Measurements from ENCODE around the gene ATIC.

GRCh38 chr2:215397632-215398341 lies 85.9 kb downstream of the ATIC start:
- TF ChIP-seq, protein P1, sequence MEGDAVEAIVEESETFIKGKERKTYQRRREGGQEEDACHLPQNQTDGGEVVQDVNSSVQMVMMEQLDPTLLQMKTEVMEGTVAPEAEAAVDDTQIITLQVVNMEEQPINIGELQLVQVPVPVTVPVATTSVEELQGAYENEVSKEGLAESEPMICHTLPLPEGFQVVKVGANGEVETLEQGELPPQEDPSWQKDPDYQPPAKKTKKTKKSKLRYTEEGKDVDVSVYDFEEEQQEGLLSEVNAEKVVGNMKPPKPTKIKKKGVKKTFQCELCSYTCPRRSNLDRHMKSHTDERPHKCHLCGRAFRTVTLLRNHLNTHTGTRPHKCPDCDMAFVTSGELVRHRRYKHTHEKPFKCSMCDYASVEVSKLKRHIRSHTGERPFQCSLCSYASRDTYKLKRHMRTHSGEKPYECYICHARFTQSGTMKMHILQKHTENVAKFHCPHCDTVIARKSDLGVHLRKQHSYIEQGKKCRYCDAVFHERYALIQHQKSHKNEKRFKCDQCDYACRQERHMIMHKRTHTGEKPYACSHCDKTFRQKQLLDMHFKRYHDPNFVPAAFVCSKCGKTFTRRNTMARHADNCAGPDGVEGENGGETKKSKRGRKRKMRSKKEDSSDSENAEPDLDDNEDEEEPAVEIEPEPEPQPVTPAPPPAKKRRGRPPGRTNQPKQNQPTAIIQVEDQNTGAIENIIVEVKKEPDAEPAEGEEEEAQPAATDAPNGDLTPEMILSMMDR (conservative IDR thresholded peaks at IDR 0.05; ENCODE audit: low read length), result no peak
- TF ChIP-seq EZH2phosphoT487 (IDR thresholded peaks at IDR 0.05; ENCODE audit: borderline replicate concordance), result no peak
